ENCODE data around the gene MYO7A.

The MYO7A gene

GRCh38 chr11:77213589-77214428, 85.8 kb downstream of the MYO7A start:
- H4K20me1 ChIP-seq (ENCODE audit: insufficient read depth, low read length): no peaks in the 10 kb centered on the region
- no peak overlapping the region for H3K4me3 ChIP-seq (ENCODE audit: low read depth, low read length, poor library complexity, severe bottlenecking)
- H3K27ac ChIP-seq (ENCODE audit: low read depth, low read length, poor library complexity, severe bottlenecking): no peak overlapping the region
- no peaks in the 10 kb centered on the region for H3K4me1 ChIP-seq (ENCODE audit: insufficient read depth, low read length, severe bottlenecking)
- H3K36me3 ChIP-seq (ENCODE audit: insufficient read depth, low read length): no peaks in the 10 kb centered on the region
- TF ChIP-seq EZH2 (IDR thresholded peaks at IDR 0.05; ENCODE audit: borderline replicate concordance, low read length): no peak
- TF ChIP-seq CTCF (IDR thresholded peaks at IDR 0.05; ENCODE audit: low read length): no peak
- H3F3A ChIP-seq (ENCODE audit: insufficient read depth, low read length): no peaks in the 10 kb centered on the region
- H3K9me3 ChIP-seq (ENCODE audit: low read length): no peaks in the 10 kb centered on the region
- H2AFZ ChIP-seq (ENCODE audit: low read length): no peak overlapping the region
- no peaks in the 10 kb centered on the region for H3K9me2 ChIP-seq (ENCODE audit: low read depth, low read length)
- no peaks in the 10 kb centered on the region for H3K79me2 ChIP-seq (ENCODE audit: insufficient read depth, low read length)
- H3K9ac ChIP-seq (ENCODE audit: low read length): no peak overlapping the region
- no peak overlapping the region for H3K4me2 ChIP-seq (ENCODE audit: low read length)
- no peaks in the 10 kb centered on the region for H3K27me3 ChIP-seq (ENCODE audit: insufficient read depth, low read length)

- Histone ChIP-seq H4K20me1 (ENCODE audit: insufficient read depth, low read length) (no peaks in the 10 kb centered on the region), H3K27me3 (ENCODE audit: insufficient read depth, low read length) (no peaks in the 10 kb centered on the region), H3F3A (ENCODE audit: insufficient read depth, low read length) (no peaks in the 10 kb centered on the region), H3K36me3 (ENCODE audit: insufficient read depth, low read length) (no peaks in the 10 kb centered on the region), H3K4me1 (ENCODE audit: insufficient read depth, low read length, severe bottlenecking) (no peaks in the 10 kb centered on the region), H3K27ac (ENCODE audit: low read depth, low read length, poor library complexity, severe bottlenecking) (no peak overlapping the region), H3K4me2 (ENCODE audit: low read length) (no peak overlapping the region), H2AFZ (ENCODE audit: low read length) (no peak overlapping the region), H3K4me3 (ENCODE audit: low read depth, low read length, poor library complexity, severe bottlenecking) (no peak overlapping the region), H3K79me2 (ENCODE audit: insufficient read depth, low read length) (no peaks in the 10 kb centered on the region), H3K9ac (ENCODE audit: low read length) (no peak overlapping the region), H3K9me2 (ENCODE audit: low read depth, low read length) (no peaks in the 10 kb centered on the region), H3K9me3 (ENCODE audit: low read length) (no peaks in the 10 kb centered on the region)
- TF ChIP-seq EZH2 (IDR thresholded peaks at IDR 0.05; ENCODE audit: borderline replicate concordance, low read length) (no peak), CTCF (IDR thresholded peaks at IDR 0.05; ENCODE audit: low read length) (no peak)
Measured at GRCh38 chr11:77214557-77214956, 86.5 kb downstream of the MYO7A start.

GRCh38 chr11:77215106-77215505, 87.1 kb downstream of the MYO7A start:
- Histone ChIP-seq H3K9me2 (ENCODE audit: low read depth, low read length) (no peaks in the 10 kb centered on the region), H3K4me3 (ENCODE audit: low read depth, low read length, poor library complexity, severe bottlenecking) (no peak overlapping the region), H3K36me3 (ENCODE audit: insufficient read depth, low read length) (no peaks in the 10 kb centered on the region), H3K79me2 (ENCODE audit: insufficient read depth, low read length) (no peaks in the 10 kb centered on the region), H3K4me2 (ENCODE audit: low read length) (no peak overlapping the region), H4K20me1 (ENCODE audit: insufficient read depth, low read length) (no peaks in the 10 kb centered on the region), H3F3A (ENCODE audit: insufficient read depth, low read length) (no peaks in the 10 kb centered on the region), H3K9me3 (ENCODE audit: low read length) (no peaks in the 10 kb centered on the region), H3K4me1 (ENCODE audit: insufficient read depth, low read length, severe bottlenecking) (no peaks in the 10 kb centered on the region), H2AFZ (ENCODE audit: low read length) (no peak overlapping the region), H3K27ac (ENCODE audit: low read depth, low read length, poor library complexity, severe bottlenecking) (no peak overlapping the region), H3K27me3 (ENCODE audit: insufficient read depth, low read length) (no peaks in the 10 kb centered on the region), H3K9ac (ENCODE audit: low read length) (no peak overlapping the region)
- TF ChIP-seq EZH2 (IDR thresholded peaks at IDR 0.05; ENCODE audit: borderline replicate concordance, low read length) (no peak), CTCF (IDR thresholded peaks at IDR 0.05; ENCODE audit: low read length) (no peak)

Measured in OCI-LY1 (cell line).